H9 (cell line): ENCODE results near the gene CDH13. TPM values are rescaled to one million over a fixed set of nuclear protein-coding genes. Genes with fewer than 3 reads are reported as not detected.

Source experiments
- DNase-seq: peaks from one replicate; pipeline ENCODE4 v3.0.0-alpha.2; 2017
- H2AFZ ChIP-seq: one replicate; pipeline ENCODE4 v1.6.1; 2013; ENCODE audit warnings: mild to moderate bottlenecking, low read length, control low read depth, moderate library complexity
- H2AK5ac ChIP-seq: 2 replicates; pipeline ENCODE4 v1.6.1; 2013; ENCODE audit warnings: low read length, control low read depth, mixed read lengths; ENCODE audit not compliant: insufficient read length
- H2BK120ac ChIP-seq: one replicate; pipeline ENCODE4 v1.6.1; 2013; ENCODE audit warnings: low read depth, mild to moderate bottlenecking, low read length, control low read depth, inconsistent platforms; ENCODE audit not compliant: poor library complexity, severe bottlenecking
- H2BK12ac ChIP-seq: 2 replicates; pipeline ENCODE4 v1.6.1; 2013; ENCODE audit warnings: low read length, control low read depth, mixed read lengths, low read depth; ENCODE audit not compliant: insufficient read length
- H2BK15ac ChIP-seq: 2 replicates; pipeline ENCODE4 v1.6.1; 2013; ENCODE audit warnings: low read depth, low read length, control low read depth
- H2BK20ac ChIP-seq: one replicate; pipeline ENCODE4 v1.6.1; 2013; ENCODE audit warnings: low read depth, mild to moderate bottlenecking, low read length, control low read depth, inconsistent platforms; ENCODE audit not compliant: poor library complexity, severe bottlenecking
- H2BK5ac ChIP-seq: 2 replicates; pipeline ENCODE4 v1.6.1; 2013; ENCODE audit warnings: low read length, control low read depth, mixed read lengths; ENCODE audit not compliant: insufficient read length
- H3K14ac ChIP-seq: 2 replicates; pipeline ENCODE4 v1.6.1; 2013; ENCODE audit warnings: low read length, control low read depth; ENCODE audit not compliant: insufficient read depth
- H3K18ac ChIP-seq: 2 replicates; pipeline ENCODE4 v1.6.1; 2013; ENCODE audit warnings: low read depth, mild to moderate bottlenecking, mixed read lengths, low read length, control low read depth; ENCODE audit not compliant: insufficient read length
- H3K23ac ChIP-seq: 2 replicates; pipeline ENCODE4 v1.6.1; 2013; ENCODE audit warnings: low read length, control low read depth, mixed read lengths, low read depth; ENCODE audit not compliant: insufficient read length
- H3K23me2 ChIP-seq: 2 replicates; pipeline ENCODE4 v1.6.1; 2013; ENCODE audit warnings: low read depth, mild to moderate bottlenecking, mixed read lengths, low read length, control low read depth; ENCODE audit not compliant: insufficient read length, poor library complexity, severe bottlenecking
- H3K27ac ChIP-seq: 2 replicates; pipeline ENCODE4 v1.5.1; 2013; ENCODE audit warnings: low read length, control low read depth, mixed read lengths, low read depth; ENCODE audit not compliant: insufficient read length
- H3K27me3 ChIP-seq: 2 replicates; pipeline ENCODE4 v1.6.1; 2013; ENCODE audit warnings: low read length, control low read depth, inconsistent platforms; ENCODE audit not compliant: insufficient read depth
- H3K4ac ChIP-seq: 2 replicates; pipeline ENCODE4 v1.6.1; 2013; ENCODE audit warnings: low read depth, mild to moderate bottlenecking, control low read depth, inconsistent platforms, low read length, moderate library complexity
- H3K4me1 ChIP-seq: 2 replicates; pipeline ENCODE4 v1.6.1; 2013; ENCODE audit warnings: low read length, control low read depth, inconsistent platforms; ENCODE audit not compliant: insufficient read depth
- H3K4me2 ChIP-seq: 2 replicates; pipeline ENCODE4 v1.6.1; 2013; ENCODE audit warnings: low read length, control low read depth, mixed read lengths; ENCODE audit not compliant: insufficient read length, insufficient read depth
- H3K56ac ChIP-seq: 2 replicates; pipeline ENCODE4 v1.6.1; 2013; ENCODE audit warnings: low read depth, mild to moderate bottlenecking, mixed read lengths, low read length, control low read depth; ENCODE audit not compliant: insufficient read length
- H3K79me1 ChIP-seq: 2 replicates; pipeline ENCODE4 v1.6.1; 2013; ENCODE audit warnings: low read depth, mild to moderate bottlenecking, moderate library complexity, low read length, control low read depth, inconsistent platforms; ENCODE audit not compliant: insufficient read depth, poor library complexity, severe bottlenecking
- H3K79me2 ChIP-seq: 2 replicates; pipeline ENCODE4 v1.6.1; 2013; ENCODE audit warnings: low read length, control low read depth, inconsistent platforms; ENCODE audit not compliant: insufficient read depth
- H3K9ac ChIP-seq: 2 replicates; pipeline ENCODE4 v1.6.1; 2013; ENCODE audit warnings: low read length, control low read depth, mixed read lengths; ENCODE audit not compliant: insufficient read length; ENCODE audit errors: extremely low read depth
- H3K9me3 ChIP-seq: one replicate; pipeline ENCODE4 v1.6.1; 2013; ENCODE audit warnings: low read depth, low read length, inconsistent platforms; ENCODE audit not compliant: control insufficient read depth
- H3T11ph ChIP-seq: one replicate; pipeline ENCODE4 v1.6.1; 2013; ENCODE audit warnings: mild to moderate bottlenecking, low read length, control low read depth, inconsistent platforms
- H4K20me1 ChIP-seq: one replicate; pipeline ENCODE4 v1.6.1; 2013; ENCODE audit not compliant: control insufficient read depth, insufficient read length, insufficient read depth
- H4K5ac ChIP-seq: 2 replicates; pipeline ENCODE4 v1.6.1; 2013; ENCODE audit warnings: low read depth, mild to moderate bottlenecking, mixed read lengths, low read length, control low read depth; ENCODE audit not compliant: insufficient read length
- H4K8ac ChIP-seq: replicated peaks from 2 replicates; pipeline ENCODE4 v1.6.1; 2013; ENCODE audit warnings: low read length, control low read depth, mixed read lengths, low read depth; ENCODE audit not compliant: insufficient read length
- H4K91ac ChIP-seq: 2 replicates; pipeline ENCODE4 v1.6.1; 2013; ENCODE audit warnings: low read depth, mild to moderate bottlenecking, moderate library complexity, mixed read lengths, low read length, control low read depth; ENCODE audit not compliant: insufficient read length
- H3K27ac Mint-ChIP-seq, 3 experiments: 2 replicates in 2 of 3; 3 replicates in 1 of 3; pipeline ENCODE4 v1.8.0; 2020 to 2021; ENCODE audit warnings: mixed read lengths in 3 of 3, mild to moderate bottlenecking in 1 of 3, moderate library complexity in 1 of 3
- H3K27me3 Mint-ChIP-seq: 2 replicates; pipeline ENCODE4 v1.8.0; 2021; ENCODE audit warnings: low read depth, mild to moderate bottlenecking, moderate library complexity, mixed read lengths
- H3K36me3 Mint-ChIP-seq, 3 experiments: 2 replicates in 2 of 3; 3 replicates in 1 of 3; pipeline ENCODE4 v1.8.0; 2020 to 2021; ENCODE audit warnings: low read depth in 3 of 3, mixed read lengths in 3 of 3; ENCODE audit not compliant: insufficient read depth in 1 of 3
- H3K4me1 Mint-ChIP-seq, 2 experiments: 2 replicates each; pipeline ENCODE4 v1.8.0; 2020; ENCODE audit warnings: mixed read lengths in 2 of 2
- H3K4me3 Mint-ChIP-seq, 2 experiments: 2 replicates in 1 of 2; 3 replicates in 1 of 2; pipeline ENCODE4 v1.8.0; 2020 to 2021; ENCODE audit warnings: mild to moderate bottlenecking in 2 of 2, mixed read lengths in 2 of 2, moderate library complexity in 1 of 2
- H3K9me3 Mint-ChIP-seq, 2 experiments: 2 replicates in 1 of 2; 3 replicates in 1 of 2; pipeline ENCODE4 v1.8.0; 2020; ENCODE audit warnings: mild to moderate bottlenecking in 2 of 2, mixed read lengths in 2 of 2, moderate library complexity in 1 of 2
- CTCF ChIP-seq: fragments of 200-600 bp; sonication (generic); conservative IDR thresholded peaks from 3 replicates; pipeline ENCODE4 v1.8.0; 2021; ENCODE audit warnings: antibody characterized with exemption, mild to moderate bottlenecking
- WGBS: extraction: QIAGEN DNeasy Blood & Tissue Kit; methylation state at CpG from one replicate; pipeline ENCODE4 v1.1.7; 2013; ENCODE audit warnings: missing lambda C conversion rate, low lambda C conversion rate, mixed read lengths; ENCODE audit not compliant: insufficient read length; ENCODE audit errors: extremely low coverage; 5-methylcytosine and 5-hydroxymethylcytosine counted together
- total RNA-seq: library from RNA; stranded (reverse); gene quantifications from 2 replicates; pipeline ENCODE4 v1.2.1, GENCODE V29; 2021

CDH13 gene
- total RNA-seq, 1 experiment from 2014 or later, result 1.5 TPM

- no peaks in the 10 kb centered on the region for H4K20me1 ChIP-seq
- WGBS, result no CpG with 5 or more reads among the region's 2 CpGs
- no peak overlapping the region for H4K8ac ChIP-seq
- no peak for TF ChIP-seq CTCF
- H3K79me2 ChIP-seq, result no peaks in the 10 kb centered on the region
- no peaks in the 10 kb centered on the region for H3K9me3 ChIP-seq
- H2BK15ac ChIP-seq, result no peak overlapping the region
- Mint-ChIP-seq H3K9me3 (no peaks in the 10 kb centered on the region; a peak in 1 of 5 replicates), H3K27me3 (no peaks in the 10 kb centered on the region; the same call in 1 of the 2 replicates), H3K27ac (no peak overlapping the region), H3K36me3 (no peaks in the 10 kb centered on the region; a peak in 1 of 7 replicates), H3K4me3 (no peak overlapping the region), H3K4me1 (peaks cover 25 to 37% of the 10 kb centered on the region in 2 experiments)
- H3K4ac ChIP-seq, result no peak overlapping the region
- H3K4me1 ChIP-seq, result peaks cover 4% of the 10 kb centered on the region
- H2BK20ac ChIP-seq, result no peak overlapping the region
- no peak overlapping the region for H2AFZ ChIP-seq
- H4K5ac ChIP-seq, result no peak overlapping the region
- no peaks in the 10 kb centered on the region for H3K79me1 ChIP-seq
- DNase-seq, result no peak
- no peak overlapping the region for H2BK12ac ChIP-seq
- H4K91ac ChIP-seq, result no peak overlapping the region
- no peaks in the 10 kb centered on the region for H3K27me3 ChIP-seq
- H3K23me2 ChIP-seq, result no peaks in the 10 kb centered on the region
- H3K23ac ChIP-seq, result no peak overlapping the region
- H3K14ac ChIP-seq, result no peak overlapping the region
- H3K27ac ChIP-seq, result no peak overlapping the region
- no peak overlapping the region for H2AK5ac ChIP-seq
- H3K18ac ChIP-seq, result no peak overlapping the region
- H2BK120ac ChIP-seq, result no peak overlapping the region
- no peak overlapping the region for H3K56ac ChIP-seq
- H3K9ac ChIP-seq, result no peak overlapping the region
- no peak overlapping the region for H3T11ph ChIP-seq
- H3K4me2 ChIP-seq, result no peak overlapping the region
- no peak overlapping the region for H2BK5ac ChIP-seq
Observed at GRCh38 chr16:83162791-83163190, 536.0 kb downstream of the CDH13 start.
